SHP77 treated with DMSO at 0.1 percent for 48 hours (cell line): ENCODE results near the gene TVP23C.
A peak's percentile ranks its signal among the peaks of the same experiment; 100 is the strongest.
"Not testable (repeated sequence)": the region's sequence is repeated elsewhere in the genome, so short reads cannot be mapped to it uniquely, and the experiment has no call there.

Experiments used
- DNase-seq: peaks from one replicate; lab custom pipeline; 2025; lab: John Stamatoyannopoulos, UW

The TVP23C gene

GRCh38 chr17:15526292-15527218 is 36.7 kb downstream of the TVP23C start:
- peak; percentile 30 for DNase-seq

- not testable (repeated sequence) for DNase-seq
These were observed 38.0 kb downstream of the TVP23C start for GRCh38 chr17:15524990-15525985.

- DNase-seq: no peak
These were observed 47.1 kb downstream of the TVP23C start for GRCh38 chr17:15516150-15516549.

GRCh38 chr17:15514469-15514868 is 48.8 kb downstream of the TVP23C start:
- DNase-seq: no peak

GRCh38 chr17:15513856-15514459 is 49.3 kb downstream of the TVP23C start:
- no peak for DNase-seq

- DNase-seq: no peak
These were observed 50.1 kb downstream of the TVP23C start for GRCh38 chr17:15513058-15513791.

- no peak for DNase-seq
These were observed 51.1 kb downstream of the TVP23C start for GRCh38 chr17:15512071-15512709.

GRCh38 chr17:15511142-15511541 is 52.1 kb downstream of the TVP23C start:
- DNase-seq: no peak

GRCh38 chr17:15510361-15510760 is 52.9 kb downstream of the TVP23C start:
- DNase-seq: no peak

GRCh38 chr17:15509095-15509494 is 54.2 kb downstream of the TVP23C start:
- no peak for DNase-seq

- no peak for DNase-seq
These were observed 54.8 kb downstream of the TVP23C start for GRCh38 chr17:15508466-15508865.

GRCh38 chr17:15507896-15508295 is 55.4 kb downstream of the TVP23C start:
- DNase-seq: no peak

GRCh38 chr17:15507001-15507400 is 56.3 kb downstream of the TVP23C start:
- no peak for DNase-seq

GRCh38 chr17:15505708-15506107 is 57.6 kb downstream of the TVP23C start:
- not testable (repeated sequence) for DNase-seq

GRCh38 chr17:15503731-15504130 is 59.6 kb downstream of the TVP23C start:
- no peak for DNase-seq

GRCh38 chr17:15502369-15503112 is 60.7 kb downstream of the TVP23C start:
- peak; percentile 49 for DNase-seq

- DNase-seq: no peak
These were observed 61.5 kb downstream of the TVP23C start for GRCh38 chr17:15501793-15502192.

- DNase-seq: no peak
These were observed 62.0 kb downstream of the TVP23C start for GRCh38 chr17:15501282-15501681.

- DNase-seq: no peak
These were observed 65.2 kb downstream of the TVP23C start for GRCh38 chr17:15498107-15498506.
